NB4 (cell line): ENCODE results near the gene SOHLH1.

Source experiments
- CTCF ChIP-seq: IDR thresholded peaks from one replicate; pipeline ENCODE4 v1.5.1; 2012; ENCODE audit warnings: low read depth, low read length
- MYC ChIP-seq: IDR thresholded peaks from 2 replicates; pipeline ENCODE4 v1.6.1; 2011; ENCODE audit warnings: low read depth, low read length

GRCh38 chr9:135748676-135749075 lies 49.4 kb upstream of the SOHLH1 start:
- TF ChIP-seq CTCF: no peak
- no peak for TF ChIP-seq MYC
